ENCODE data around the gene LRMDA.

Gene LRMDA

DNA sequence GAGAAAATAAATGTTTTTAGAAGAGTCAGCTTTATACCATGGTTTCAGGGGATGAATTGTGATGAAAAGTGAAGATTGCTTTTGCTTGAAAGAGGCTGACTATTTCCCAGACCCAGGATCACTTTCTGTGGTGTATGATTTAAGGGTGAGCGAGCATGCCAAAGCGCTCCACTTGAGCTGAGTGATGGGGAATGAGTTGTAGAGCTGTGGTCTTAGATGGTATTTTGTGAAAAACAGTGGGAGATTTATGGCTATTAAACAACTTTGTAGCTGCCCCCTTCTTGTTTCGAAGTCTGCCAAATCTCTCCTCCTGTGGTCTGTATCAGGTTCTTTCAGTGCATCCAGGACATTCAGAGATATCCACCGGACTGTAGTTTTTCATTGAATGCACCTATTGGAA is 888.2 kb downstream of the LRMDA start:
- H3K4me3 ChIP-seq (ENCODE audit: low read depth, low read length): no peak overlapping the region
- TF ChIP-seq, protein P1, sequence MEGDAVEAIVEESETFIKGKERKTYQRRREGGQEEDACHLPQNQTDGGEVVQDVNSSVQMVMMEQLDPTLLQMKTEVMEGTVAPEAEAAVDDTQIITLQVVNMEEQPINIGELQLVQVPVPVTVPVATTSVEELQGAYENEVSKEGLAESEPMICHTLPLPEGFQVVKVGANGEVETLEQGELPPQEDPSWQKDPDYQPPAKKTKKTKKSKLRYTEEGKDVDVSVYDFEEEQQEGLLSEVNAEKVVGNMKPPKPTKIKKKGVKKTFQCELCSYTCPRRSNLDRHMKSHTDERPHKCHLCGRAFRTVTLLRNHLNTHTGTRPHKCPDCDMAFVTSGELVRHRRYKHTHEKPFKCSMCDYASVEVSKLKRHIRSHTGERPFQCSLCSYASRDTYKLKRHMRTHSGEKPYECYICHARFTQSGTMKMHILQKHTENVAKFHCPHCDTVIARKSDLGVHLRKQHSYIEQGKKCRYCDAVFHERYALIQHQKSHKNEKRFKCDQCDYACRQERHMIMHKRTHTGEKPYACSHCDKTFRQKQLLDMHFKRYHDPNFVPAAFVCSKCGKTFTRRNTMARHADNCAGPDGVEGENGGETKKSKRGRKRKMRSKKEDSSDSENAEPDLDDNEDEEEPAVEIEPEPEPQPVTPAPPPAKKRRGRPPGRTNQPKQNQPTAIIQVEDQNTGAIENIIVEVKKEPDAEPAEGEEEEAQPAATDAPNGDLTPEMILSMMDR (IDR thresholded peaks at IDR 0.05; ENCODE audit: low read depth, low read length, missing control alignments): no peak
- in situ Hi-C loops (cut with HindIII; ENCODE audit: low sequenced_read_pairs): no loop called here
- DNase-seq (ENCODE audit: low read depth): peak; percentile 83

DNA sequence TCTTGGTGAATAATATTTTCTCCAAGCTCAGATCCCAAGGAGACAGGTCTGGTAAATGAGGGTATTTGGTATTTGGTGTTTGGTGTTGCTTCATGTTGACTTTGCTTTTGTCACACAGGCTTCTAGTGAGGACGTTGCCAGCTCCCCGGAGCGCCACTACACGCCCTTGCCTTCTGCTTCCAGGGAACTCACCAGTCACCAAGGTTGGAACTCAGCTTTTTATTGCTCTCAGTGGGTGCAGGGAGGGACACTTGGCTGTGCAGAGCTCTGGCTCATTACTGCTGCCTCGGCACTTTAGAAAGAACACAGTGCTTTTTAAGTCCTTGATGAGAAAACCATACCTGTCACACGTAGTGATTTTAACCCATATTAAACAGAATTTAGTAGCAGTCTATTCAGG is 892.9 kb downstream of the LRMDA start:
- DNase-seq (ENCODE audit: low read depth): no peak
- H3K4me3 ChIP-seq (ENCODE audit: low read depth, low read length): no peak overlapping the region
- TF ChIP-seq, protein P1 (IDR thresholded peaks at IDR 0.05; ENCODE audit: low read depth, low read length, missing control alignments): no peak
- in situ Hi-C loops (cut with HindIII; ENCODE audit: low sequenced_read_pairs): no loop called here

DNA sequence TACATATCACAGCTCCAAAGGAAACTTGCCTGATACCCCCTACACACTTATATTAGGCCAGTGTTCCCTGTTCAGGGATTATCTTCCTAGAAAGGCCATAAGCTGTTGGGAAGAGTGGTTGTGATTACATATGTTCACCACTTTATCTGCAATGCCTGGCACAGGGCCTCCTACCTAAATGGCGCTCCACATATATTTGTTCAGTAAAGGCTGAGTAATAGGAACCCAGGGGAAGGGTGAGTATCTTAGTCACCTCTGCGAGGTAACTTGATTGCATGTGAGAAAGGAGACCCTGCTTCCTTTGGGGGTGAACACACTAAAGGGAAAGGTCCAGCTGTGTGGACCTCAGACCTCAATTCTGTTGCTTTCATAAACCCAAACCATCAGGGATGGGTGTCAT is 896.0 kb downstream of the LRMDA start:
- H3K4me3 ChIP-seq (ENCODE audit: low read depth, low read length): no peak overlapping the region
- TF ChIP-seq, protein P1 (IDR thresholded peaks at IDR 0.05; ENCODE audit: low read depth, low read length, missing control alignments): no peak
- in situ Hi-C loops (cut with HindIII; ENCODE audit: low sequenced_read_pairs): no loop called here
- no peak for DNase-seq (ENCODE audit: low read depth)

DNA sequence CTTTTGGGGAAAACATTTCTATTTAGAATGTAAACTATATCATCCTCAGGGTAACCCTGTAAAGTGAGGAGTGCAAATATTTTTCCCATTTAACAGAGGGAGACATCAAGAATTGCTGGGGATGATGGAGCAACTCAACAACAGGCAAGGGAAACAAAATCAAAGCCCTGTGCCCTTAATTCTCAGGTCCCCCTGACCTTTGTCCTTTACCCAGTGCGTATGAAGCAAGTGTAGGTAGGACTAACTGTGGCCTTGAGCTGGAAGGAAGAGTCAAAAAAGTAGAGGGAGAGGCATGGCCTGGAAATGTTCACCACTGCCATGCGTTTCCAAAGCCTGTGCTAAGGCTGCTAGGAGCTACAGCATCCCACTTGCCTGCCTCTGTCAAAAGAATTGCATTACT is 896.9 kb downstream of the LRMDA start:
- no peak for DNase-seq (ENCODE audit: low read depth)
- in situ Hi-C loops (cut with HindIII; ENCODE audit: low sequenced_read_pairs): no loop called here
- TF ChIP-seq, protein P1 (IDR thresholded peaks at IDR 0.05; ENCODE audit: low read depth, low read length, missing control alignments): no peak
- H3K4me3 ChIP-seq (ENCODE audit: low read depth, low read length): no peak overlapping the region

DNA sequence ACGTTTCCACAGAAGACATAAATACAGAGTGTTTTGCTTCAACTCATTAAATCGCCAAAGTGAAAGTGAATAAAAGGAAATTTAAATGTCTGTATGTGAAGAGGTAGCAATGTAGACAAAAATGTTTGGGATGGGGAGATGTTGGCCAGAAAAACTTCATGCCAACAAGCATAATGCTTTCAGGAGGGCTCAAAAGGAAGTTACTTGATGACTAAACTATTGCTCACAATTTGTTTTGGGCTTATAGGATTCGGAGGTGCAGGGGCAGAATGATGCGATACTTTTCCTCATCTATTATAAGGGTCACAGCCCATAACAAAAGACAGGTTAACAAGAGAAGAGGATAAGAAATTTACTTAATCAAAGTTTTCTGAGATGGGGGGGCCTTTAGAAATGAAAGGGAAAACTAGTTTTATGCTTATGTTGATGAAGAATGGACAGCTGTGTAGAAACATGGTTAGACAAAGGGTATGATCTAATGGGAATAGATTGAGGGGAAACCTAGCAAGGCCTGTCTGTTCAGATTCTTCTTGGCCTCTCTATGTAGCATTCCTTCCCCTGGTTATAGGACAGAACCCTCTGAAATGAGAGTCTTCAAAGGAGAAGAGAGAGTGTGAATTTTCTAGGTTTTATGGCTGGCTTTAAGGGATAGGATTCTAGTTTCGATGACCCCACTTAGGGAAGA is 898.6 kb downstream of the LRMDA start:
- H3K4me3 ChIP-seq (ENCODE audit: low read depth, low read length): no peak overlapping the region
- TF ChIP-seq, protein P1 (IDR thresholded peaks at IDR 0.05; ENCODE audit: low read depth, low read length, missing control alignments): no peak
- no peak for DNase-seq (ENCODE audit: low read depth)
- in situ Hi-C loops (cut with HindIII; ENCODE audit: low sequenced_read_pairs): no loop called here

DNA sequence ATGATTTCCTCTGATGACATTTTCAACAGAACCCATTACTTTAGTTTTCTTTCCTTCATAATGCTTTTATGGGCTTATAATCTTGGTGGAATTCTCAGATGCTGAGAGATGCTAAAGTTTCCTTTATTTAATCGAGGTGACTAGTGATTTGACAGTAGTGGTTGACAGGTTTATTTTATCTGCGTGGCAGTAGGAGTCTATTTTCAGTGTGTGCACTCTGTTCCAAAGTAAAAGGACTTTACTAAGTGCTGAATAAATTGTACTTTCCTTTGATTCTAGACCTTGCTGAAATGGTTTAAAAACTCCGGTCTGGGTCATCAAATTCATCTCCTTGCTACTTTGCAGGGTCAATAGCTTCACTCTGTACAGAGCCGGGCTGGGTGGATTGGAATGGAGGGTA is 900.3 kb downstream of the LRMDA start:
- TF ChIP-seq, protein P1 (IDR thresholded peaks at IDR 0.05; ENCODE audit: low read depth, low read length, missing control alignments): no peak
- in situ Hi-C loops (cut with HindIII; ENCODE audit: low sequenced_read_pairs): no loop called here
- no peak for DNase-seq (ENCODE audit: low read depth)
- no peak overlapping the region for H3K4me3 ChIP-seq (ENCODE audit: low read depth, low read length)

Data from astrocyte of the cerebellum (primary cell).